IMR-90 (cell line): ENCODE results near the gene HS6ST3. TPM values are rescaled to one million over a fixed set of nuclear protein-coding genes. Genes with fewer than 3 reads are reported as not detected.

Experiments used
- ATAC-seq: fragments of 200-7000 bp; cut with Tn5 transposase; 2 replicates; pipeline ENCODE4 v1.9.1; 2020; ENCODE audit warnings: low read depth, mild to moderate bottlenecking, moderate library complexity
- BruUV-seq: library from RNA; stranded (reverse); fragments of 400-500 nt; replicated peaks from 2 replicates; lab custom pipeline; 2021; lab: Mats Ljungman, UMichigan
- CTCF ChIA-PET: fragments of 300-600 bp; formaldehyde crosslinking; extraction: SDS; loops from one replicate; lab custom pipeline; 2021; ENCODE audit warnings: antibody characterized with exemption; lab: Yijun Ruan, JAX
- POLR2A ChIA-PET: fragments of 300-600 bp; sonication (Branson Sonifier 250); formaldehyde crosslinking; loops from one replicate; lab custom pipeline; 2022; ENCODE audit warnings: antibody characterized with exemption; ENCODE audit not compliant: unreplicated experiment; lab: Charles Lee
- DNase-seq: peaks from one replicate; pipeline ENCODE4 v3.0.0; 2013
- H2AFZ ChIP-seq: replicated peaks from 2 replicates; pipeline ENCODE3; 2013; ENCODE audit warnings: low read length, mild to moderate bottlenecking; ENCODE audit not compliant: poor library complexity
- H2AK5ac ChIP-seq: 2 replicates; pipeline ENCODE4 v1.6.1; 2013; ENCODE audit warnings: low read depth, low read length, inconsistent platforms
- H2AK9ac ChIP-seq: replicated peaks from 2 replicates; pipeline ENCODE3; 2013; ENCODE audit warnings: mild to moderate bottlenecking, low read depth, low read length, moderate library complexity; ENCODE audit not compliant: poor library complexity
- H2BK120ac ChIP-seq: 2 replicates; pipeline ENCODE4 v1.6.1; 2013; ENCODE audit warnings: low read depth, low read length, inconsistent platforms
- H2BK15ac ChIP-seq: 3 replicates; pipeline ENCODE4 v1.6.1; 2013; ENCODE audit warnings: low read depth, low read length, inconsistent platforms
- H2BK20ac ChIP-seq: 2 replicates; pipeline ENCODE4 v1.6.1; 2013; ENCODE audit warnings: low read depth, mild to moderate bottlenecking, inconsistent platforms, low read length, moderate library complexity
- H2BK5ac ChIP-seq: 2 replicates; pipeline ENCODE4 v1.6.1; 2013; ENCODE audit warnings: mild to moderate bottlenecking, low read depth, low read length, inconsistent platforms; ENCODE audit not compliant: poor library complexity, severe bottlenecking
- H3K14ac ChIP-seq: replicated peaks from 2 replicates; pipeline ENCODE4 v1.6.1; 2013; ENCODE audit warnings: low read depth, low read length, inconsistent platforms
- H3K18ac ChIP-seq: 2 replicates; pipeline ENCODE4 v1.6.1; 2013; ENCODE audit warnings: low read depth, low read length, control low read depth
- H3K23ac ChIP-seq: 2 replicates; pipeline ENCODE4 v1.6.1; 2013; ENCODE audit warnings: low read depth, low read length, inconsistent platforms
- H3K27ac ChIP-seq: 2 replicates; pipeline ENCODE4 v1.5.1; 2013; ENCODE audit warnings: mild to moderate bottlenecking, control low read depth, low read length; ENCODE audit not compliant: insufficient read depth
- H3K27me3 ChIP-seq: 2 replicates; pipeline ENCODE4 v1.6.1; 2013; ENCODE audit warnings: low read length; ENCODE audit not compliant: control insufficient read depth, insufficient read depth
- H3K36me3 ChIP-seq: 2 replicates; pipeline ENCODE4 v1.6.1; 2013; ENCODE audit warnings: low read length, mixed read lengths; ENCODE audit not compliant: control insufficient read depth, insufficient read depth
- H3K4ac ChIP-seq: 2 replicates; pipeline ENCODE4 v1.6.1; 2013; ENCODE audit warnings: low read depth, low read length, inconsistent platforms
- H3K4me1 ChIP-seq: 2 replicates; pipeline ENCODE4 v1.6.1; 2013; ENCODE audit warnings: low read length, mixed read lengths; ENCODE audit not compliant: control insufficient read depth, insufficient read depth
- H3K4me2 ChIP-seq: 2 replicates; pipeline ENCODE4 v1.6.1; 2013; ENCODE audit warnings: low read depth, mild to moderate bottlenecking, control low read depth, low read length, moderate library complexity
- H3K4me3 ChIP-seq: 2 replicates; pipeline ENCODE4 v1.5.1; 2013; ENCODE audit warnings: low read depth, mild to moderate bottlenecking, control low read depth, low read length, moderate library complexity; ENCODE audit not compliant: insufficient read depth
- H3K56ac ChIP-seq: 2 replicates; pipeline ENCODE4 v1.6.1; 2013; ENCODE audit warnings: low read length, inconsistent platforms; ENCODE audit not compliant: insufficient read depth; ENCODE audit errors: extremely low read depth
- H3K79me1 ChIP-seq, 2 experiments: 2 replicates each; pipeline ENCODE4 v1.6.1; 2013; ENCODE audit warnings: low read length in 2 of 2, inconsistent platforms in 1 of 2, low read depth in 1 of 2
- H3K9ac ChIP-seq: 2 replicates; pipeline ENCODE4 v1.6.1; 2013; ENCODE audit warnings: low read depth, low read length, control low read depth
- H3K9me1 ChIP-seq: 2 replicates; pipeline ENCODE4 v1.6.1; 2013; ENCODE audit warnings: low read length, inconsistent platforms; ENCODE audit not compliant: insufficient read depth
- H3K9me3 ChIP-seq: 2 replicates; pipeline ENCODE4 v1.6.1; 2013; ENCODE audit warnings: low read length; ENCODE audit not compliant: control insufficient read depth, insufficient read depth
- H4K20me1 ChIP-seq: 2 replicates; pipeline ENCODE4 v1.6.1; 2013; ENCODE audit warnings: low read length, inconsistent platforms; ENCODE audit not compliant: insufficient read depth
- H4K5ac ChIP-seq: 2 replicates; pipeline ENCODE4 v1.6.1; 2013; ENCODE audit warnings: mild to moderate bottlenecking, low read depth, low read length, control low read depth
- H4K8ac ChIP-seq, 2 experiments: 2 replicates each; pipeline ENCODE4 v1.6.1; 2013; ENCODE audit warnings: low read depth in 2 of 2, low read length in 2 of 2, control low read depth in 1 of 2, inconsistent platforms in 1 of 2
- H4K91ac ChIP-seq: 2 replicates; pipeline ENCODE4 v1.6.1; 2013; ENCODE audit warnings: low read depth, low read length, inconsistent platforms; ENCODE audit not compliant: insufficient read depth
- CHD1 ChIP-seq: IDR thresholded peaks from 2 replicates; pipeline ENCODE4 v1.6.1; 2012; ENCODE audit warnings: low read depth, low read length, improper control_type of control experiment
- CTCF ChIP-seq: conservative IDR thresholded peaks from 2 replicates; pipeline ENCODE4 v1.5.1; 2012; ENCODE audit warnings: mild to moderate bottlenecking, low read depth, low read length, improper control_type of control experiment
- MXI1 ChIP-seq: IDR thresholded peaks from 2 replicates; pipeline ENCODE4 v1.6.1; 2012; ENCODE audit warnings: low read depth, mild to moderate bottlenecking, low read length, moderate library complexity, borderline replicate concordance
- RAD21 ChIP-seq: IDR thresholded peaks from 2 replicates; pipeline ENCODE4 v1.6.1; 2012; ENCODE audit warnings: low read length, improper control_type of control experiment
- WGBS, 2 experiments: methylation state at CpG; one replicate each; pipeline versions ENCODE4 v1.1.5 to v1.1.7; 2013; ENCODE audit warnings: missing lambda C conversion rate in 2 of 2; ENCODE audit not compliant: insufficient read length in 1 of 2; ENCODE audit errors: extremely low coverage in 2 of 2; 5-methylcytosine and 5-hydroxymethylcytosine counted together
- dilution Hi-C: fragments of 300-500 bp; cut with HindIII; formaldehyde crosslinking; loops from one replicate; pipeline ENCODE4 v1.14.3; 2018; ENCODE audit warnings: low sequenced_read_pairs; ENCODE audit not compliant: unreplicated experiment
- in situ Hi-C: fragments of 300-500 bp; cut with MboI; formaldehyde crosslinking; loops from 3 replicates; pipeline ENCODE4 v1.14.3; 2019; ENCODE audit warnings: low sequenced_read_pairs, inconsistent platforms, mixed read lengths
- intact Hi-C: fragments of 100-400 bp; cut with micrococcal nuclease; formaldehyde crosslinking; loops from 2 replicates; pipeline ENCODE4 v1.10.0; 2022
- polyA plus RNA-seq, 3 experiments: library from polyadenylated mRNA; depleted of rRNA; stranded (reverse); fragments of >200 nt; gene quantifications; 2 replicates each; pipeline ENCODE4 v1.2.3, GENCODE V29; 2012; ENCODE audit warnings: low replicate concordance in 1 of 3
- total RNA-seq: library from RNA; depleted of rRNA; stranded (reverse); fragments of >200 nt; gene quantifications from 2 replicates; pipeline ENCODE4 v1.2.3, GENCODE V29; 2012

Gene HS6ST3
- total and polyA plus RNA-seq, 2 of the 4 experiments (the other 2 are of a cell fraction) = not detected

- Histone ChIP-seq H2BK15ac (no peak overlapping the region), H2BK120ac (no peak overlapping the region), H4K20me1 (no peaks in the 10 kb centered on the region), H3K9ac (no peak overlapping the region), H3K36me3 (no peaks in the 10 kb centered on the region), H3K4ac (no peak overlapping the region), H3K27me3 (no peaks in the 10 kb centered on the region), H4K8ac (no peak overlapping the region), H2AK9ac (no peak overlapping the region), H4K5ac (no peak overlapping the region), H2BK5ac (no peak overlapping the region), H2AFZ (no peak overlapping the region), H3K9me3 (0 out of 2 replicates have a peak, but pooled peaks cover 2% of the 10 kb centered on the region), H2AK5ac (no peak overlapping the region), H3K9me1 (no peaks in the 10 kb centered on the region), H3K4me1 (no peaks in the 10 kb centered on the region), H3K4me3 (no peak overlapping the region), H3K27ac (no peak overlapping the region), H3K79me1 (no peaks in the 10 kb centered on the region), H4K91ac (no peak overlapping the region), H3K23ac (no peak overlapping the region), H3K4me2 (no peak overlapping the region), H3K14ac (no peak overlapping the region), H2BK20ac (no peak overlapping the region), H3K18ac (no peak overlapping the region), H3K56ac (no peak overlapping the region)
- CTCF ChIA-PET = no interaction called here
- peak; percentile 35 for TF ChIP-seq CTCF
- TF ChIP-seq RAD21 = no peak; the same call in 1 of the 2 replicates
- TF ChIP-seq CHD1 = no peak
- TF ChIP-seq MXI1 = no peak
- in situ Hi-C loops = no loop called here
- no TSS peak for BruUV-seq
- no CpG with 5 or more reads among the region's 2 CpGs for WGBS, 2 experiments
- DNase-seq (no peak), ATAC-seq (no peak)
- dilution Hi-C loops = no loop called here
- intact Hi-C loops = no loop called here
- POLR2A ChIA-PET = no interaction called here
Observed at GRCh38 chr13:96229356-96229755, 139.4 kb downstream of the HS6ST3 start.
